ENCODE measurements around the gene POLR3E.

POLR3E gene

GRCh38 chr16:22317625-22318024 lies 20.4 kb downstream of the POLR3E start:
- no peak for DNase-seq

- peak; percentile 30 for DNase-seq
These were observed 21.6 kb downstream of the POLR3E start for GRCh38 chr16:22318690-22319358.

- no peak for DNase-seq
These were observed 23.5 kb downstream of the POLR3E start for GRCh38 chr16:22320572-22321339.

GRCh38 chr16:22321340-22322001 lies 24.3 kb downstream of the POLR3E start:
- DNase-seq, result peak; percentile 82

GRCh38 chr16:22322021-22322471 lies 24.8 kb downstream of the POLR3E start:
- peak; percentile 66 for DNase-seq

- no peak for DNase-seq
These were observed 25.5 kb downstream of the POLR3E start for GRCh38 chr16:22322741-22323140.

- no peak for DNase-seq
These were observed 26.2 kb downstream of the POLR3E start for GRCh38 chr16:22323173-22323958.

GRCh38 chr16:22323959-22324786 lies 27.0 kb downstream of the POLR3E start:
- DNase-seq, result no peak

- DNase-seq, result no peak
These were observed 27.8 kb downstream of the POLR3E start for GRCh38 chr16:22324787-22325597.

GRCh38 chr16:22325598-22326368 lies 28.6 kb downstream of the POLR3E start:
- no peak for DNase-seq

GRCh38 chr16:22326369-22326652 lies 29.1 kb downstream of the POLR3E start:
- DNase-seq, result no peak

- DNase-seq, result no peak
These were observed 29.7 kb downstream of the POLR3E start for GRCh38 chr16:22326771-22327445.

GRCh38 chr16:22327446-22327775 lies 30.2 kb downstream of the POLR3E start:
- DNase-seq, result no peak

GRCh38 chr16:22328081-22328725 lies 31.0 kb downstream of the POLR3E start:
- DNase-seq, result no peak

GRCh38 chr16:22329199-22329695 lies 32.0 kb downstream of the POLR3E start:
- DNase-seq, result no peak

GRCh38 chr16:22330326-22330725 lies 33.1 kb downstream of the POLR3E start:
- no peak for DNase-seq

GRCh38 chr16:22333457-22333994 lies 36.3 kb downstream of the POLR3E start:
- DNase-seq, result no peak

GRCh38 chr16:22335668-22336246 lies 38.5 kb downstream of the POLR3E start:
- no peak for DNase-seq

GRCh38 chr16:22336581-22336980 lies 39.4 kb downstream of the POLR3E start:
- no peak for DNase-seq
